LoVo (cell line): Measurements from ENCODE around the gene TIGD3.

Experiments used
- DNase-seq: peaks from one replicate; pipeline ENCODE4 v3.0.0-alpha.2; 2016; ENCODE audit warnings: low spot score

TIGD3 gene, protein sequence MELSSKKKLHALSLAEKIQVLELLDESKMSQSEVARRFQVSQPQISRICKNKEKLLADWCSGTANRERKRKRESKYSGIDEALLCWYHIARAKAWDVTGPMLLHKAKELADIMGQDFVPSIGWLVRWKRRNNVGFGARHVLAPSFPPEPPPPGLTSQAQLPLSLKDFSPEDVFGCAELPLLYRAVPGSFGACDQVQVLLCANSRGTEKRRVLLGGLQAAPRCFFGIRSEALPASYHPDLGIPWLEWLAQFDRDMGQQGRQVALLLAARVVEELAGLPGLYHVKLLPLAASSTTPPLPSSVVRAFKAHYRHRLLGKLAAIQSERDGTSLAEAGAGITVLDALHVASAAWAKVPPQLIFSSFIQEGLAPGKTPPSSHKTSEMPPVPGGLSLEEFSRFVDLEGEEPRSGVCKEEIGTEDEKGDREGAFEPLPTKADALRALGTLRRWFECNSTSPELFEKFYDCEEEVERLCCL

DNA sequence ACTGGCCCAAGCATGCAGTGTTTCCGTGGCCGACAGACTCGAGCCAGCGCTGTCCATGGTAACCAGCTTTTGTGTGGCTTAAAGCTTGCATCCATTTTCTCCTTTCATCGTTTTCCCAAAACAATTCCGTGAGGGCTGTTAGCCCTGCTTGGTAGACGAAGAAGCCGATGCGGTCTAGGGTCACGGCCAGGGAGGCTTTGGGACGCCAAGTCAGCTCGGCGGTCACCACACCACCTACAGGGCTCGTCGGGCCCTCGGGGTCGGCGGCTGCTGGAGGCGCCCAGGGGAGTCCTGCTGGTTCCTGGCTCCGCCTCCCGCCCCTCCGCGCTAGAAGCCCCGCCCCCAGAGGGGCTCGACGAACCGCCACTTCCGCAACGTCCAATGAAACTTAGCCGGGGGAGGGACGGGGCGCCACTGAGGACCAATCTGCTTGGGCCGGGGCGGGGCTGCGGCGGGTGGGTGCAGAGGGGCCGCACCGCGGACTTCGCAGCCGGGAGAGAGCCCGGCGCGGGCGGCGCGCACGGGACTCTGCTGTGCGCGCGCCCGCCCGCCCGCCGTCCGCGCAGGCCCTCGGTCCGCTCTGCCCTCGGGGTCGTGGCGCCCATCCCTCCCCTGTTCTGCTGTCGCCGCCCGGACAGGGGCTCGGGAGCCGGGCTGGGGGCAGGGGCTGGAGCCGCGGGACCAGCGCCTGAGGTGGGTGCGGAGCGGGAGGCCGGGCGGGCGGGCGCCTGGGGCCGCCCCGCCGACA is at the start of gene TIGD3:
Gene TIGD3 (plus strand): TSS at position 487 of the 748 bp plus-strand sequence. CDS start 1,058 bp downstream, outside the sequence.
- peak; percentile 94 for DNase-seq

DNA sequence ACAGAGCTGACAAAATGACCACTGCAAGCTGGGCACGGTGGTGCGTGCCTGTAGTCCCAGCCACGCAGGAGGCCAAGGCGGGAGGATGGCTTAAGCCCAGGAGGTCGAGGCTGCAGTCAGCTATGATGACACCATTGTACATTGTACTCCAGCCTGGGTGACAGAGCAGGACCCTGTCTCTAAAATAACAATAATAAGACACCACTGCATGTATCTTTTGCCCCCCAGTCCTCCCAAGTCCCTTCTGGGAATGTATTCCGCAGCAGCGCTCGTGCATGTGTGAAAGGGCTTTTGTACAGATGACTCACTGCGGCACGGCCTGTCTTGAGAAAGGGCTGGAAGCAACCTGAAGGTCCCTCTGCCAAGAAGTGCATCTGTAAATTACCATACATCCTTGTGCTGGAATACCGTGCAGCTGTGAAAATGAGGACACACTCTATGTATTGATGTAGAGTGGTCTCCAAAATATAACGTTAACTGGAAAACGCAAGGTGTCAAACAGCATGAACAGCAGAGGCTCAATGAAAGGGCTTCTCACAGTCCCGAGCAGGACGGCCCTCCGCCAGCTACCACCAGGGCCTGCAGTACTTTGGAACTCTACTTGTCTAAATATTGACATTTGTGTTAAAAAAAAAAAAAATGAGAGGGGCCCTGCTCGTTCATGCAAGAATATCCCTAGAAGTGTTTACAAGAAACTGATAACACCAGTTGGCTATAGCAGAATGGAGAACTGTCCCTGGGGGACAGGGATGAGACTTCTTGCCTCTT is 48.9 kb upstream of the TIGD3 start:
- DNase-seq, result no peak

DNA sequence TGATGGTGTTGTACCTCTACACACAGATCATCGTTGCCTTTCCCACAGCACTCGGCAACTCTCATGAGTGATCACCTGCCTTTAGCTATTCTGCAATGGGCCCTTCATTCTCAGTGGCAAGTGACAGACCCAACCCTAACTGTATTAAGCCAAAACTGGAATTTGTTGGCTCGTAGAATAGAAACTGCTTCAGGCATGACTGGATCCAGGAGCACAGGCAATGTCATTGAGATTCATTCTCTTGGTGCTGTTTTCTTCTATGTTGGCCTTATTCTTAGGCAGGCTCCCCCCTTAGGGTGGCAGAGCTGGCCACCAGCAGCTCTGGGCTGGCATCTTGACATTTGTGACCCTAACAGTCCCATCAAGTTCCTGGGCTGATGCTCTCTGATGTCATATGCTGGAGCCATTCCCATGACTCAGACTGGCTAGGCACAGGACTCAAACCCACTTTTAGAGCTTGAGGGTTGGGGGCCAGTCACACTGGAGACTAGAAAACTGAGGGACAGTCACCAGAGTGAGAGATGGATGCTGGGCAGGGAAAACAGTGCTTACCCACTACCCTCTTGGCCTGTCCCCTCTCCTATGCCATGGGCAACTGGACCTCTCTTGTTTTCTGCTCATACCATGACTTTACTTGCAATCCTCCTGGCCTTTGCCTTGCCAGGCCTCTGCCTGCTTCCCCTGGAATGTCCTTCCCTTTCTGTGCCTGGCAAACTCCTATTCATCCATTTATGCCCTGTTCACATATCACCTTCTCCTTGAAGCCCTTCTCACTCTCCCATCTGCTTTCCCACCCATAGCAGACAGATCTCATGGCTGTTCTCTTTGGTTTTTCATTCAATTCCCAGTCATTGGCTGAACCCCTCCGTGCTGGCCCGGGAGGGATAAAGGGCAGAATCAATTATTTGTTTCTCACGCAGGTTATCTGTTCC is 47.0 kb upstream of the TIGD3 start:
- no peak for DNase-seq

- DNase-seq, result no peak
These were observed 46.2 kb upstream of the TIGD3 start for GRCh38 chr11:65308281-65308891.

DNA sequence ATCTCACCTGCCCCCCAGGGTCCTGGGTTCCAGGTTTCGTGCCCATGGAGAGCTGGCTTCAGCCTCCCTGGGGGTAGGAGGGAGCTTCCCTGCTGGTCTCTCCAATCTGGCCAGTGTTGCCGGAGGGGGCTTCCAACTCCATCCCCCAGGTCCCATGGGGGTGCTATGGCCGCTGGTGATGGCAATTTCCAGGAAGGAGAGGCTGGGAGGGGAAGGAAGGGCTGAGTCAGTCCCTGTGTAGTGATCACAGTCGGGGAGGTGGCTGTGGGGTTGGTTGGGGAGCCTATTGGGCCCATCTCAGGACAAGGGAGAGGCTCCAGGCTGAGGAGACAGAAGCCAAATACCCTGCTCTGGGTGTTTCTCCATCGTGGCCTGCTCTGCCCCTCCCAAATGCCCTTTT is 45.5 kb upstream of the TIGD3 start:
- DNase-seq, result no peak

GRCh38 chr11:65310215-65310614 is 44.3 kb upstream of the TIGD3 start:
- no peak for DNase-seq

DNA sequence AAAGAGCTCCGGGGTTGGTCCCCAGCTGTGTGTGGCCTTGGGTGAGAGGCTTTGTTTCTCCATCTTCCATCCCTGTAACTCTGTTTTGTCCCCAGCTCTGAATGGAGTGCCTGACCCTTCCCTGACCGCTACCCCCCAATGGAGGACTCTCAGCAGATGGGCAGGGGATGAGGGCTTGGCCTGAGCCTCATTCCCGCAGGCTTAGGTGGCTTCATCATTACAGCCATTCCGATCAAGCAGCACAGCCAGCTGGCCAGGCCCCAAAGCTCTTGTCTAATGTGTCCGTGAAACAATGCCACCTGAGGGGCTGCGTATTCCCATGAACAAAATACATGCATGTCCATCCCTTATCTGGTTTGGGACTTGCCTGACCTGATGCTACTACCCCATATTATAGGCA is 43.8 kb upstream of the TIGD3 start:
- no peak for DNase-seq

DNA sequence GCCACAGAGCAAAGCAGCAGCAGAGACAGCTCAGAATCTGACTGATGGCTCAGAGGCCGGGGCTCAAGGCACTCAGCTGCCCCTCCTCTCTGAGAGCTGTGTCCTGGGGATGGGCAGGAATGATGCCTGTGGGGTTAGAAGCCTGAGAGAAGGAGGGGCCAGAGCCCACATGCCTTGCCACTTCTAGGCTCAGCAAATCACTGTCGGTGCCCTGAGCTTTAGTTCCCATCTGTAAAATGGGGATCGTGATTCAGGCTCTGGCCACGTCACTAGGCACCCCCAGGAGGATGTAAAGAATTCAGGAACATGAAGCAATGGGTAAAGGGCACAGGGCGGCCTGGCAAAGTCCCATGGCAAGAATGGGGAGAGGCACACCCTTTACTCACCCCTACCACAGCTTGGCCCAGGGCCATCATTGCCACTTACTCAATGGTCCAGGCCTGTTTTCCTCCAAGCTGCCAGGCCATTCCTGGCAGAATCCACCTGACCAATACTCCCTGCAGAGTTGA is 43.3 kb upstream of the TIGD3 start:
- DNase-seq, result no peak

DNA sequence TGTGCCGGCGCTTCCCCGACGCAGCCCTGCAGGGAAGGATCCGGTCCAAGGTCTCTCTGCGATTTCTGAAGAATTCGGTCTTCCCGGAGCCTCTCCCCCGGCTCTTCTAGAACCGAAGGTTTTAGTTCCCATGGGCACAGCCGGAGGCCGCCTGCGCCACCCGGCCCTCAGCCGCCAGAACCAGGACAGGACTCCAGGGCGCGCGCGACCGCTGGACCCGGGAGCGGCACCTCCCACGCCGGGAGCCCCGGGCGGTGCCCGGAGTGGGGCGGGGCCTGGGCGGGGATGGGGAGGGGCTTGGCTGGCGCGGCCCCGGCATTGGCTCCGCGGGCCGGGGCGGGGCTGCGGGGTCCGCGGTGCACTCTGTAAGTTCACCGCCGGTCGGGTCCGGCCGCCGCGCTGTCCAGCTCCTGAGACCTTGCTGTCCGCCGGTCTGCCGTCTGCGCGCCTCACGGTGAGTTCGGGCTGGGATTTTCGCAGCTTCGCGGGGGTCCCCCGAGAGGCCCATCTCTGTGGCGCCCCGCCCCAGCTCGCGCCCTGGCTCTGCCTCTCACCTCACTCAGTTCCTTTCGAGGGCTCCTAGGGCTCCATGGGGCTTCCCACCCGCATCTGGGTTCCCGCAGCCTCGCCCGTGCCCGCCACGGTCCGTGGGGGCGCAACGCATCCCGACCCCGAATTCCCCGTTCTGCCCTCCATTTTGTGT is 39.9 kb upstream of the TIGD3 start, which contains the start of gene CDC42EP2:
Gene CDC42EP2 (plus strand): TSS at position 366 of the 703 bp plus-strand sequence. CDS start 6,033 bp downstream, outside the sequence.
- peak; percentile 87 for DNase-seq

GRCh38 chr11:65315204-65315865 is 39.2 kb upstream of the TIGD3 start:
- DNase-seq, result peak; percentile 81

DNA sequence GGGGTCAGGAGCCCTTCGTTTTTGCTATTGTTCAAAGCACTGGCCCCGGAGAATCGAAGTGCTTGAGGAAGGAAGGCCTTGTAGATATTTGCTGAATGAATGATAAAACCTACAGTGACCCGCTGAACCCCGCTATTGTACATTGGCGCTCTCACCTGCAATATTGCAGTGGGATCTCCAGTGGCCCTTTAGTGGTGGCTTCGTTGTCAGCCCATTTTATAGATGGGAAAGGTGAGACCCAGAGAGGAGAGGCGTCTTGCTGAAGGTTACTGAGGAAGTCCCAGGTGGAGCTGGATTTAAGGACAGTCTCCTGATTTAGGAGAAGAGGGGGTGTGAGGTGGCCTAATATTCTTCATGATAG is 38.7 kb upstream of the TIGD3 start:
- DNase-seq, result no peak

GRCh38 chr11:65316227-65317024 is 38.1 kb upstream of the TIGD3 start:
- DNase-seq, result no peak

DNA sequence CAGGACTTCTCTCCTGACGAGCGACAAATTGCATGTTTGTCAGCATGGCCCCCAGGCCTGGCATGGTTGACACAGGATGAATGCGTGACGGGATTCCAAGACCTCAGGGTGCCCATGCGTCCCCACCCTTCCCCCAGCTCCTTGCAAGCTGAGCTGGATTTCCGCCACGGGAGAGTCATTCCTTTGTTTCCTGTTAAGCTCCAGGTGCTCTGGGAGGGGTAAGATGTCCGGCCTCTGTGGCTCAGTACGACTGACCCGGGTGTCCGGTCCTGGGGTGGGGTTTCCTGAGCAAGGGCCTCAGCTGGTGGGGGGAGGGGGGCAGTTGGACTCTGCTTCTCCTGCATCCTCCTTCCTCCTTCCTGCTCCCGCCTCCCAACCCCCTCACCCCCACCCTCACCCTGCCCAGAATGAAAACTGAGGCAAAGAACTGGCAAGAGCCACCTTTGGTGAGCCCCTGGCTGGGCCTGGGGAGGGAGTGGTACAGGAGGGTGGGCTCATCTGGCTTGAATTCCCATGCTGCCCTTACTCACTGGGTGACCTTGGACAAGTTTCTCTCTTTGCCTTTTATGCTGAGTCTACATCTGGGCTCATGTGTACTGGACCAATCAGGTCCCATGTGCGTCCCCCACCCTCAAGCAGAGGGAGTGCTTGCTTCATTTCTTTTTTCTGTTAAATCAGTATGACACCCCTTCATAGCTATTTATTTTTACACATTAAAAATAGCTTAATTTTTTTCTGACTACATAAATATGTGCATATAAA is 37.3 kb upstream of the TIGD3 start:
- DNase-seq, result no peak

DNA sequence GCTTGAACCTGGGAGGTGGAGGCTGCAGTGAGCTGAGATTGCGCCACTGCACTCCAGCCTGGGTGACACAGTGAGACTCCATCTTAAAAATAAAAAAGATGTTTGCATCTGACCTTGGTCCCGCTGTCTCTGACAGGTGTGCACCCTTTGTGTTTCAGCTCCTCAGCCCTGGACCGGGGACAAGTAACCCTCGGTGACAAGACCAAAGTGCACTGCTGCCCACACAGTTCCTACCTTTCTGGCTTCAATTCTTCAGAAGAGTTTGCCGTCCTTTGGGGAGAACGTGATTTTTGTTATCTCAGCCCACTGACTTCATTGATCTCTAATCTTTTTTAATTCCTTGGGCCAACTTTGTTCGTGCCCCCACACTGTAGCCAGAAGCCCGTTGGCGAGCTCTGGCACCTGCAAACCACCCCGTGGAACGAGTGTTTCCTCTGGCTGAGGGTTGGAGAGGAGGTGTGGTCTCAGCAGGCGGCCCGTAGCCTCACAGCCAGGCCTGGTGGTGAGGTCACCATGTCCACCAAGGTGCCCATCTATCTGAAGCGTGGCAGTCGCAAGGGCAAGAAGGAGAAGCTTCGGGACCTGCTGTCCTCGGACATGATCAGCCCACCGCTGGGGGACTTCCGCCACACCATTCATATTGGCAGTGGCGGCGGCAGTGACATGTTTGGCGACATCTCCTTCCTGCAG is 34.0 kb upstream of the TIGD3 start:
- DNase-seq, result no peak

GRCh38 chr11:65321076-65321475 is 33.5 kb upstream of the TIGD3 start:
- DNase-seq, result no peak

DNA sequence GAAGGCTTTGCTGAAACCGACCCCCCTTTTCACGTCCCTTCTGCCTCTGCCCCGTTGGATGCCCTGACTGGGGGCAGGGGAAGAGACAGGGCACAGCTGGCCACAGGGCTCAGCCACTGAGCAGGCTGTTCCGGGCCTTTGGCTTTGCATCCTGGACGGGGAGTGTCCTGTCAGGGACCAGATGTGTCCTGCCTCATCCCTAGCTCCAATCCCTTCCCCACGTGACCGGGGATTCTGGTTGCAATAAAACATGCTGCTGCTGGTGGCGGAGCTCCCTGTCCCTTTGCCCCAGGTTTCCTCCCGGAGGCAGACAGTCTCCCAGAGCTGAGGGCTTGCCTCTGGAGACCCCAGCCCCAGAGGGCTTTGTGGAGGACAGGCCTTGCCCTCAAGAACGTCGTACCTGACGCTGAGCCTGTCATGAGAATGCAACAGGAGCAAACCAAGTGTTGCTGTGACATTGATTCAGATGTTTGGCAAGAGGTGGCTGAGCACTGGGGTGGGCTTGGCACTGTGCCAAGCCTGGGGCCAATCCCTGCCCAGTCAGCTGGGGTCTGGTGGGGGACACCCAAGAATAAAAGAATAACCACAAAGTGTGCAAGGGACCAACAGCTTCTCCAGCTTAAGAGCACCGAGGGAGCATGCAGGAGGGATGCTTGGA is 32.6 kb upstream of the TIGD3 start:
- DNase-seq, result no peak

DNA sequence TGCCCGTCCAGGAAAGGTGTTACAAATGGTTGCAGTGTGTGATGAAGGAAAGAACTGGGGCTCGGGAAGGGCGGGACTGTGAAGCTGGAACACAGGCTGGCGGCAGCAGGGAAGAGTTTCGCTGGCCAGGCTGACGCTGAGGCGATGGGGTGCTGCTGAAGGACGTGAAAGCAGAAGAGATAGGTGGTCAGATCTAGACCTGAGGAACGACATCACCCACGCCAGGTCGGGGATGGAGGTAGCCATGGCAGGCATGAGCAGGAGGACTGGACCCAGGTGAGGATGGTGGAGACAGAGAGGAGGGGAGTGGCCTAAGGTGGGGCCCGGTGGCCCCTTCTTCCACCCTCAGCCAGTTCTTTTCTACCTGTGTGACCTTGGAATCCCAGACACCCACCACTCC is 30.7 kb upstream of the TIGD3 start:
- no peak for DNase-seq
